OCI-LY3 (cell line): ENCODE measurements around the gene CROCC.
"Not testable (repeated sequence)": the region's sequence is repeated elsewhere in the genome, so short reads cannot be mapped to it uniquely, and the experiment has no call there.

Source experiments
- H2AFZ ChIP-seq: fragments of 200-600, 300-600 bp; shearing (Covaris generic); 2 replicates; pipeline ENCODE4 v1.6.0; 2014; ENCODE audit warnings: antibody characterized with exemption, low read depth, low read length
- H3K27ac ChIP-seq: fragments of 200-600, 300-600 bp; sonication (generic); 2 replicates; pipeline ENCODE4 v1.5.1; 2014; ENCODE audit warnings: mild to moderate bottlenecking, low read length, moderate library complexity, mixed read lengths
- H3K27me3 ChIP-seq: fragments of 200-600, 300-600 bp; sonication (generic); 2 replicates; pipeline ENCODE4 v1.6.1; 2014; ENCODE audit warnings: low read depth, low read length, mixed read lengths
- H3K36me3 ChIP-seq: fragments of 200-600, 300-600 bp; sonication (generic); replicated peaks from 2 replicates; pipeline ENCODE3; 2014; ENCODE audit warnings: low read depth, low read length, mixed read lengths
- H3K4me1 ChIP-seq: fragments of 300-600, 200-600 bp; sonication (generic); 2 replicates; pipeline ENCODE4 v1.6.1; 2014; ENCODE audit warnings: low read length, mixed read lengths
- H3K4me2 ChIP-seq: fragments of 200-600, 300-600 bp; sonication (generic); 2 replicates; pipeline ENCODE4 v1.6.1; 2014; ENCODE audit warnings: low read length, mixed read lengths
- H3K4me3 ChIP-seq: fragments of 300-600, 200-600 bp; sonication (generic); 2 replicates; pipeline ENCODE4 v1.5.1; 2014; ENCODE audit warnings: antibody characterized with exemption, mild to moderate bottlenecking, low read length, moderate library complexity
- H3K79me2 ChIP-seq: fragments of 300-600, 200-600 bp; shearing (Covaris generic); 2 replicates; pipeline ENCODE4 v1.6.1; 2014; ENCODE audit warnings: mild to moderate bottlenecking, low read length, mixed read lengths
- H3K9ac ChIP-seq: fragments of 300-600, 200-600 bp; shearing (Covaris generic); 2 replicates; pipeline ENCODE4 v1.6.0; 2014; ENCODE audit warnings: mild to moderate bottlenecking, low read length, moderate library complexity
- H3K9me3 ChIP-seq: fragments of 200-600, 300-600 bp; shearing (Covaris generic); 2 replicates; pipeline ENCODE4 v1.6.1; 2014; ENCODE audit warnings: low read length, mixed read lengths; ENCODE audit not compliant: insufficient read depth
- H4K20me1 ChIP-seq: fragments of 200-600, 300-600 bp; sonication (generic); 2 replicates; pipeline ENCODE4 v1.6.1; 2016; ENCODE audit warnings: low read length, mixed read lengths; ENCODE audit not compliant: insufficient read depth
- EZH2phosphoT487 ChIP-seq: fragments of 200-600 bp; shearing (Covaris generic); IDR thresholded peaks from 2 replicates; pipeline ENCODE4 v1.6.1; 2018; ENCODE audit warnings: antibody characterized with exemption, mixed run types, low read depth
- TF ChIP-seq, protein P1 (sequence below): fragments of 200-600, 300-600 bp; sonication (generic); IDR thresholded peaks from 2 replicates; pipeline ENCODE4 v1.5.1; 2014; ENCODE audit warnings: antibody characterized with exemption, low read length, low read depth

The CROCC gene

DNA sequence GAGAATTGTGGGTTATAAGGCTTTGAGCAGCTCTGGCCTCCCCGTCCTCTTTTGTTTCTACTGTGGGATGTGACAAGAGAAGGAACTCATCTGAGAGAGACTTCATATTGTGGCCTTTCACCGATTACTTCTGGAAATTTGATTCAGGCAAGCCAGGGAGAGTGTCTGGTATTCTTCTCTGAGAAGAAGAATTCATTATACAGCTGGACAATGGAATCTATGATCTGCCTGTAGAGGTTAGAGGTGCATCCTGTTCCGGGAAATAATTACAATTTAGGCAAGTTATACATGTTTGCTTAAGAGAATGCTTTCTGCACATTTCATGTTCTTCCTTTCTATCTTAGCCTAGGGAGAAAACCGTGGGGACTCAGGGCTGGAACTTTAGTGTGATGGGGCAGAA, 38.7 kb upstream of the CROCC start:
- no peaks in the 10 kb centered on the region for H3K79me2 ChIP-seq
- H3K4me2 ChIP-seq = no peak overlapping the region

DNA sequence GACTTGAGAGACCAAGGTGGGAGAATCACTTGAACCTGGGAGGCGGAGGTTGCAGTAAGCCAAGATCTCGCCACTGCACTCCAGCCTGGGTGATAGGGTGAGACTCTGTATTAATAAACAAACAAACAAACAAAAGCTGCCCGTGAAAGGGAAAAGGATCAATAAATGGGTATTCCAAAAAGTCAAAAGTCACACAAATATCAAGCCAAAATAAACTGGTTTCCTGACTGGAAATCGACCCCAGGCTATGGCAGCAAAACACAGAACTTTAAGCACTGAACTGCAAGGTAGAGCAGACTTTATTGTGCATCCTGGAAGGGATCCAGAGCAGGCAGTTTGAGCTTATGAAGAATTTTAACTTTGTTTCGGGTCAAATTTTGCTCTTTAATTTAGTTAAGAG, 37.2 kb upstream of the CROCC start:
- H4K20me1 ChIP-seq, H2AFZ ChIP-seq, H3K79me2 ChIP-seq, H3K4me2 ChIP-seq, H3K27ac ChIP-seq, H3K36me3 ChIP-seq, H3K4me3 ChIP-seq, H3K9me3 ChIP-seq, H3K9ac ChIP-seq, H3K4me1 ChIP-seq, H3K27me3 ChIP-seq: not testable (repeated sequence)

More for the DNA sequence above, 38.7 kb upstream of the CROCC start:
- Histone ChIP-seq H3K27me3 (peaks cover 7% of the 10 kb centered on the region), H3K36me3 (no peaks in the 10 kb centered on the region), H3K4me3 (no peak overlapping the region), H3K4me1 (no peaks in the 10 kb centered on the region), H4K20me1 (no peaks in the 10 kb centered on the region), H3K9me3 (no peaks in the 10 kb centered on the region), H3K9ac (no peak overlapping the region), H3K27ac (no peak overlapping the region), H2AFZ (no peak overlapping the region)
- TF ChIP-seq EZH2phosphoT487 = no peak
- TF ChIP-seq, protein P1, sequence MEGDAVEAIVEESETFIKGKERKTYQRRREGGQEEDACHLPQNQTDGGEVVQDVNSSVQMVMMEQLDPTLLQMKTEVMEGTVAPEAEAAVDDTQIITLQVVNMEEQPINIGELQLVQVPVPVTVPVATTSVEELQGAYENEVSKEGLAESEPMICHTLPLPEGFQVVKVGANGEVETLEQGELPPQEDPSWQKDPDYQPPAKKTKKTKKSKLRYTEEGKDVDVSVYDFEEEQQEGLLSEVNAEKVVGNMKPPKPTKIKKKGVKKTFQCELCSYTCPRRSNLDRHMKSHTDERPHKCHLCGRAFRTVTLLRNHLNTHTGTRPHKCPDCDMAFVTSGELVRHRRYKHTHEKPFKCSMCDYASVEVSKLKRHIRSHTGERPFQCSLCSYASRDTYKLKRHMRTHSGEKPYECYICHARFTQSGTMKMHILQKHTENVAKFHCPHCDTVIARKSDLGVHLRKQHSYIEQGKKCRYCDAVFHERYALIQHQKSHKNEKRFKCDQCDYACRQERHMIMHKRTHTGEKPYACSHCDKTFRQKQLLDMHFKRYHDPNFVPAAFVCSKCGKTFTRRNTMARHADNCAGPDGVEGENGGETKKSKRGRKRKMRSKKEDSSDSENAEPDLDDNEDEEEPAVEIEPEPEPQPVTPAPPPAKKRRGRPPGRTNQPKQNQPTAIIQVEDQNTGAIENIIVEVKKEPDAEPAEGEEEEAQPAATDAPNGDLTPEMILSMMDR = no peak

DNA sequence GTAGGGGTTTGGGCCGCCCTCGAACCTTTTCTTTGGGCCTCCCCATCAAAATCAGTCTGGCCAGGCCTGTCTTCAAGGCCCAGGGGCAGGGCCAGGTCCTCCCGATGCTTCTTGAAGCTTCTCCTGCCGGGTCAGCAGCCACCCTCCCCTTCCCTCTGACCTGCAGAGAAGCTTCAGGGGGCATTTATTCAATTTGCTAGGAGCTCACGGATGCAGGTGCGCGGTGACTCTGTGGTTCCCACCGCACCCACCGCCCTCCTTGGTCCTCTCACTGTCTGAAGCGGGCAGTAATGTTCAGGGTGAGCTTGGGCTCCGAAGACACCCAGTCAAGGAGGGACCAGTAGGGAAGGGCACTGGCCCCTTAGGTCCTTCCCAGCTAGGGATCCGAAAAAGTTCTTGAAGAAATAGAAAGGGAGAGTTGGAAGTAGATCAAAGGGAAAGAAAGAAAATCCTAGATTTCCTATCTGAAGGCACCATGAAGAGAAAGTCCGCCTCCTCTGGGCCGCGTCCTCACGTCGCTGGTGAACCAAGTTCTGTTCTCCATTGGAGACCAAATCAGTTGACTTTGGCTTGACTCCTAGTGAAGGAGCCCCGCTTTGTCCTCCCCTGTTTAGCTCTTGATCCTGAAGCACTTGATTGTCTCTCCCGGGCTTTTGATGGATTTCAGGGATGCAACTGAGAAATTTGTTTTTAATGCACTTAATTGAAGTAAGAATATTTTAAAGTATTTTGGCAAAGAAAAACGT, 34.7 kb upstream of the CROCC start:
- no peak overlapping the region for H3K4me3 ChIP-seq

DNA sequence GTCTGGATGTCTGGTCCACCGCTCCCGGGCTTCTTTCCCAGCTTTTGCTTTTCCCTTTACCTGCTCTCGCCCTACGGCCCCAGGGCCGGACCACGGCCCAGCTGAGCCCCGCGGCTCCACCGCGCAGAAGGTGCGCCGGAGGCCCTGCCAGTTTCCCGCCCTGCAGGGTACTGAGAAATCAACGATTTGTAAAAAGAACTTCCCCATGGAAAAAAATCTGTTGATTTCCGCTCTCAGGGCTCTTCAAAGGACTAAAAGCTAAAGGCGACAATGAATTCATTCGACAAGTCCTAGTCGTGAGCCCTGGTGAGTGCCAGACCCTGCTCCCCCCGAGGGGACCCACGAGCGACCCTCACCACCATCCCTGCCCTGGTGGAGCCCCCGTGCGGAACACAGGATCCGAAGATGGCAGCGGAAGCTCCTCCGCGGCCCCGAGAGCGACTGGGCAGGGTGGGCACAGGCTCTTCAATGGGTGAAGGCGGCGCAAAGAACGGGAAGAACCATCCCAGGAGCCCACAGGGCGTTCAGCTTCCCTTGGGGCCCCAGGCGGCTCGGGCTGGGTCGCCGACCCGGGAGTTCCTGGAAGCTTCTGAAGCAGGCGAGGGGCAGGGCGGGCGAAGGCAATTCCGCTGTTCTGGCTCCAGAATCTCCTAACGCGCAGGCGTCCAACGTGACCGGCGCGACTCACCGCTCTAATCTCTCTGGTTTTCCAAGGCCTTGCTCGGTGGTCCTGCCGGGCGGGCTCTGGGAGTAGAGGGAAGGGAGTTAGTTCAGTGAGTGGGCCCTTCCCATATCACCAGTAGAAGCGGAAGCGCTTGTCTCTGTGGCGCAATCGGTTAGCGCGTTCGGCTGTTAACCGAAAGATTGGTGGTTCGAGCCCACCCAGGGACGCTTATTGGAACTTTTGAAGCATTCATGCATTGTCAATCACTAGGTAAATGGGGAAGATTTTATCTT, 32.6 kb upstream of the CROCC start:
- TF ChIP-seq, protein P1 = peak; percentile 28; the same call in 1 of the 2 replicates
- no peak for TF ChIP-seq EZH2phosphoT487
- no peaks in the 10 kb centered on the region for H3K79me2 ChIP-seq
- H4K20me1 ChIP-seq = no peaks in the 10 kb centered on the region
- no peaks in the 10 kb centered on the region for H3K9me3 ChIP-seq
- H3K36me3 ChIP-seq = no peaks in the 10 kb centered on the region
- H2AFZ ChIP-seq = peak overlapping the region; percentile 85
- no peaks in the 10 kb centered on the region for H3K4me1 ChIP-seq
- no peak overlapping the region for H3K27ac ChIP-seq
- H3K4me3 ChIP-seq = peak overlapping the region; percentile 90
- peak overlapping the region; percentile 96 for H3K4me2 ChIP-seq
- H3K9ac ChIP-seq = peak overlapping the region; percentile 72
- peaks cover 9% of the 10 kb centered on the region; the same call in 1 of the 2 replicates for H3K27me3 ChIP-seq

More for the DNA sequence above, 34.7 kb upstream of the CROCC start:
- H3K9ac ChIP-seq = no peak overlapping the region
- H3K79me2 ChIP-seq = no peaks in the 10 kb centered on the region
- H3K4me1 ChIP-seq = no peaks in the 10 kb centered on the region
- no peaks in the 10 kb centered on the region for H3K9me3 ChIP-seq
- TF ChIP-seq, protein P1 = no peak
- TF ChIP-seq EZH2phosphoT487 = no peak
- no peak overlapping the region for H3K4me2 ChIP-seq
- peaks cover 14% of the 10 kb centered on the region for H3K27me3 ChIP-seq
- H4K20me1 ChIP-seq = no peaks in the 10 kb centered on the region
- H3K36me3 ChIP-seq = no peaks in the 10 kb centered on the region
- no peak overlapping the region for H2AFZ ChIP-seq
- H3K27ac ChIP-seq = no peak overlapping the region

DNA sequence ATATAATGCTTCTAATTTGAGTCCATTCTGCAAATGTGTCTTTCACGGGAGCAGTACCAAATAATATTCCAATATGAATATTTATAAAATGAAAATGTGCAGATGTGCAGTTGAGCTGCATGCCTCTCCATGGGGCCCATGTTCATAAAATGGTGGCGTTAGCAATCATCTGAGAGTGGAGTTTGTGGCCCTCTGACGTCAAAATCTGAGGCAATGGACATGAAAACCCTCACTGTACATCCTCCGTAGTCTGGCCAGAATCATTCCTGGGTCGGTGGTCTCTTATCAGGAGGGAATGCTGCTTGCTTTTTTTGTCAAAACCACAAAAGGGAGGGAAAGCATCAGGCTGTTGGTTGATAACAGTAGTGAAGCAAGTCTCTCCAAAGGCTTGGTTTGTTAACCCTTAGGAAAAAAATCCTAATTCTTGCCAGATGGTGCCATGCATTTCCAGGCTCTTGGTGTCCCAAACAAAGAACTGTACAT, 31.2 kb upstream of the CROCC start:
- H3K27ac ChIP-seq, H3K36me3 ChIP-seq, H3K4me2 ChIP-seq, H3K4me3 ChIP-seq, H4K20me1 ChIP-seq, H3K9ac ChIP-seq, H3K9me3 ChIP-seq, H2AFZ ChIP-seq, H3K27me3 ChIP-seq, H3K79me2 ChIP-seq, H3K4me1 ChIP-seq: not testable (repeated sequence)

DNA sequence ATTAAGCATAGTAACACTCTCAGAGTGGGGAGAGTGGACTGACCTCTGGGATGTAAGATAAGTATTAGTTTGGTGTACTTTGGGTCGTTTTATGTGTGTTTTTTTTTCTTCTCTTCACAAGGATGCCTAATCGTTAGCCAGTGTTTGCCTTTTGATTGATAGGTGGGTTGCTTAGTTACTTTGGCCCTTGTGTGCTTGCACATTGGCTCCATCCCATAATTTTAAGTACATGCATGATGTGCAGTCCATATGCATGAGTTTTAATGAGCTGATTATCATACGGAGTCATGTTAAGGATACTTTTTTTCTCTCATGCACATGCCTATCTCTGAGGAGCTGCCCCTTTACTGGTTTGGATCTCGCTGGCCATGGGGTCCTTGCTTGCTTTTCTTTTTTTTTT, 30.7 kb upstream of the CROCC start:
- H3K79me2 ChIP-seq, H3K4me1 ChIP-seq, H4K20me1 ChIP-seq, H3K27ac ChIP-seq, H3K27me3 ChIP-seq, H3K4me3 ChIP-seq, H2AFZ ChIP-seq, H3K4me2 ChIP-seq, H3K9me3 ChIP-seq, H3K9ac ChIP-seq, H3K36me3 ChIP-seq: not testable (repeated sequence)
